ENCODE results near the gene EYS.

Gene EYS

DNA sequence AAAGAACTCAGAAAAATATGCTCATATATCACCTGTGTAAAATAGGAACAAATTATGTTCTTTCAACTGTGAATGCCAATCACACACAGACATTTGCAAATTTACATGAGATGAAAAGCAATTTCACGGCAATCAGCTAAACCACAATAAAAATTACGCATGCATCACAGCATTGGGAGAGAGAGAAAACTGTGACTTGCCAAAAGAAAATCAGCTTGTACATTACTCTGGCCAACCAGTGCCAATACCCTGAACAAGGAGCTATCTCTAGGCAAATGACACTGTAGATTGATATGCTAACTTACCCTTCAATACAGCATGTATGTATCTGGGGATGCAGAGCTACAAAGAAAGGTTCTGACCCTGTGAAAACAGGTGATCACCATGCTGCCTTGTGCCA is 515.6 kb downstream of the EYS start:
- DNase-seq, result no peak

- no peak for DNase-seq
Observed at GRCh38 chr6:65189236-65189881, 517.7 kb downstream of the EYS start.

DNA sequence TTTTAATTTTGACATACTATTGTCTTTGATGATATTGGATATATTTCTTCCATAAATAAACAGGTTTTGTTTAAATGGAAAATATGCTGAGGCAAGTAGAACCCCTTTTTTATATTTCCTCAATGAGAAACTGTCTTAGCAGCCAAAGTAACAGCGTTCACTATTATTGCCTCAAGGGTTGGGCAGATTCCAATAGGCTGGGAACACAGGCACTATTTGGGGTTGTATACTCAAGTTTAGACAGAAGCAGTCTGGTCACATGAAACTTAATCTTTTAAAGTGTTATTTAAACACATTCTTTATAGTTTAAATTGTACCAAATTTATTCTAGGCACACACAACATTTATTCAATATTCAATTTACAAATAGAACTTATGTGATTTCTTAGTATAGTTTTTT is 520.2 kb downstream of the EYS start:
- DNase-seq, result no peak

GRCh38 chr6:65182681-65183080 is 524.3 kb downstream of the EYS start:
- no peak for DNase-seq

- no peak for DNase-seq
Observed at GRCh38 chr6:65170273-65170672, 536.8 kb downstream of the EYS start.

GRCh38 chr6:65161661-65162060 is 545.4 kb downstream of the EYS start:
- DNase-seq, result no peak

DNA sequence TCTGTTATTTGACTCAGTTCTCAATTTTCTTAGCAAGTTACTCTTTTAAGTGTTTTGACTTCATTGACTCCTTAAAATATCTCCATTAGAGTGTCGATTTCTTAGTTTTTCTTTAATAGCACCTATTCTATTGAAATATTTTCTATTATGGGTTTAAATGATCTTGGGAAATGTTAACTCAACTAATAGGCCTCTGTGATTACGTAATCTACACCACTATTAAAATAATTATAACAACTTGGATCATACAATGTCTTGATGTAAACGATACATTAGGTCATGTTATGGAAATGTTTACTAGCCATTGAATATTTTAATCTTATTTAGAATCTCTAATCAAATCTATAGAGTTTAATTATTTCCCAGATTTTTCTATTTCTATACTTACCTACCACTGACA is 550.0 kb downstream of the EYS start:
- no peak for DNase-seq

GRCh38 chr6:65155083-65155482 is 551.9 kb downstream of the EYS start:
- no peak for DNase-seq

DNA sequence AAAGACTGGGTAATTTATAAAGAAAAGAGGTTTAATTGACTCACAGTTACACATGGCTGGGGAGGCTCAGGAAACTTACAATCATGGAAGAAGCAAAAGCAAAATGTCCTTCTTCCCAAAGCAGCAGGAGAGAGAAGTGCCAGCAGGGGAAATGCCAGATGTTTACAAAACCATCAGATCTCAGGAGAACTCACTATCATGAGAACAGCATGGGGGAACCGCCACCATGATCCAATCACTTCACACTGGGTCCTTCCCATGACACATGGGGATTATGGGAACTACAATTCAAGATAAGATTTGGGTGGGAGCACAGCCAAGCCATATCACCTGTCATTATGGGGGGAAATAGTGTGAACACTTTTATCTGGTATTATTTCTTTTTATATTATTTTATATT is 557.2 kb downstream of the EYS start:
- DNase-seq, result no peak

GRCh38 chr6:65148839-65149238 is 558.2 kb downstream of the EYS start:
- DNase-seq, result no peak

DNA sequence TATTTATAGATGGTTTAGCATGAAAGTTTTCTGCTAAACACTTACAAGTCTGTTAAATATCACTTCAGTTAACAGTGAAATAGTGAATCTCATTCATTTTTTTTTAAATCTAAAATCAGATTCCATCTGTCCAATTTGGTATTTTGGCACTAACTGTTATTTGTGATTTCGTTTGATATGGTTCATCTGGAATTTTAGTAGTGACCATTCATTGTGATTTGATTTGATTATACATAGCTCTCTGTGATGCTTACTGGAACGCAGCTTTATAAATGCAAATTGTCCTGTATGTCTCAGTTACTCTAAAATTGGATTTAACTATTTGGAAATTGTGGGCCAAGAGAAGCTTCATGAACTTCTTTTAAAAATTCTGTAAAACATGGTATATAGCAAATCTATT is 571.5 kb downstream of the EYS start:
- DNase-seq, result no peak

DNA sequence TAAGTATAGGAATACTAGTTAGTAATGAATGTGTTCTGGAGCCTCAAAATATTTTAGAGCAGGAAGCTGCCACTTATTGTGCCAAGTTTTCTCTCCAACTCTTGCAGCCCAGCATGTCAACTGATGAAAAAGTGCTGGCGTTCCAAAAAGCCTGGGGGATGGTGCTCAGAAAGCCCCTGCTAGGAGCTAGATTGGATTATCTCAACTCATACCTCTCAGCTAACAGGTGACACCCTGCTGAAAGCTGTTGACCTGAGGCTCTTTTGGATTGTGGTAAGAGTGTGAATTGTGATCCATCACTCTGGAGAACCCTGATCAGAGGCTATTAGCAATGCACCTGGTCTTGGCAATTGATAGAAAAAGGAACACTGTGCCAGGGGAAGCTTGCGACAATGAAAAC is 580.4 kb downstream of the EYS start:
- DNase-seq, result no peak

DNA sequence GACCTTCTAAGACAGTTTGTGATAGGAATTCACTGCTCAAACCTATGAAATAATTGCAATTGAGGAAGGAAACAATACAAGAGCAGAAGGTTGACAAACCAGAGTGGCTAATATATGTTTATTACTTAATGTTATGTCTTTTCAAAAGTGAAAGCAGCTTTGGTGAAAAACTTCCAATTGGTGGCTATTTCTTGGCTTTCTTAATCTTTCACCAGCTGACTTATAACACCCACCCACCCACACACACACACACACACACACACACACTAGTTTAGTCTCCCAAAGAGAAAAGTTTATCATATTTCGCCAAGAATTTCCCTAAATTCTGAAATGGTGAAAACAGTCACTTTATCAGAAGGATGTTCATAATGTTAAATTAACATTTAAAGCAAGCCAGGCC is 583.5 kb downstream of the EYS start:
- no peak for DNase-seq

- no peak for DNase-seq
Observed at GRCh38 chr6:65117817-65118409, 589.1 kb downstream of the EYS start.

DNA sequence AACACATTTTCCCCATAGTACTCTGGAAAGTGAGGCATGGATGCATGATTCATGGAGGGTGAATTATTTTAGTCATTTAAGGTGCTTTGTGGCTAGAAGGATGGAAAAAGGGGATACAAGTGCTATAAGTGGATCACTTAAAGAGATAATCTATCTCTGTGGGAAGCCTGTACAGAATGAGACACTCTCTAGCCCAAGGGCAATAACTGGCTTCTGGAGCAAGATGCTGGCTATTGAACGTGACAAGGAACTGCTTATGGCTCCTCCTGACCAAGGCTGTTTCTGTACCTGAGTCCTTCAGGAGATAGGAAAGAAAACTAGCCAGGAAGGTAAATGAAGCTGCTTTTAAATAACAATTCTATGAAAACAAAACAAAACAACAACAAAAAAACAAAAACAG is 590.7 kb downstream of the EYS start:
- no peak for DNase-seq

GRCh38 chr6:65113581-65113980 is 593.4 kb downstream of the EYS start:
- DNase-seq, result no peak

DNA sequence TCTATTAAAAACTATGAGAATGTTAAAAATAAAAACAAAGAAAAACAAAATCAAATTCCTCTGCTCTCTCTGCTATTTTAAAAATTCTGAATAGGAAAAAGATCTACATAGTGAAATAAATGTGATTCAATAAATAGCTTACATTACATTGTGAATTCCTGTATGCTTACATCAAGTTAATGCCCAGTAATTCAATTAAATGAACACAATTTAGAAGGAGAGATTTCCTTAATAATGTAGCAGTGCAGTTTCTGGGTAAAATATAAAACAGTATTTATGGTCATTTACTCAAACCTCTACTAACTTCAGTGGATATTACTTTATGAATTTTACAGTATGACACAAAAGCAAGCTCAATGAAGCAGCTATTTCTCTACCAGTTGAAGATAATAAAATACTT is 594.6 kb downstream of the EYS start:
- no peak for DNase-seq

DNA sequence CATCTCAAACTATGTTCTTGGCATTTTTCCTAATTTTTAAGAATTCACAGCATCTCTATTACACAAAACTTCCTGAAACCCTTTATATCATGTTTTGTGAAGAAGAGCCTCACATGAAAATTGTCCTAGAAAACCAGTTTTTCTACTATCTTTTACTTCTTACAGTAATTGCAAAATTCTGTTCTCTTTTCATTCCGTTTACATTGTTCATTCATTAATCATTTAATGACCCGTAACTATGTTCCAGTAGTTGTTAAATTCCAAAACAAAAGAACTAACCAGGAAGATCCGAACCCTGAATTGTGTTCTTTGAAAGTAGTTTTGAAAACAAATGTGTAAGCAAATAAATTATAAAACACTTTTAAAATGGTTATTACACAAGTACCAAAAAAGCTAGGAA is 597.0 kb downstream of the EYS start:
- no peak for DNase-seq

- no peak for DNase-seq
Observed at GRCh38 chr6:65098349-65098748, 608.7 kb downstream of the EYS start.

GRCh38 chr6:65091561-65091960 is 615.5 kb downstream of the EYS start:
- DNase-seq, result no peak

DNA sequence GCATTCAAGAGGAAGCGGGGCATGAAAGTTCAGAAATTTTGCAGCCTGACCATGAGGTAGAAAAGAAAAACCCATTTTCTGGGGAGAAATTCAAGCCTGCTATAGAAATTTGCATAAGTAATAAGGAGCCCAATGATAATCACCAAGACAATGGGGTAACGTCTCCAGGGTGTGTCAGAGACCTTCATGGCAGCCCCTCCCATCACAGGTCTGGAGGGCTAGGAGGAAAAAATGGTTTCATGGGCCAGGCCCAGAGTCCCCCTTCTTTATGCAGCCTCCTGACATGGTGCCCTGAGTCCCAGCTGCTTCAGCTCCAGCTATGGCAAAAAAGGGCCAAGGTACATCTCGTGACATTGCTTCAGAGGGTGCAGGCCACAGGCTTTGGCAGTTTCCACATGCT is 618.5 kb downstream of the EYS start:
- no peak for DNase-seq

DNA sequence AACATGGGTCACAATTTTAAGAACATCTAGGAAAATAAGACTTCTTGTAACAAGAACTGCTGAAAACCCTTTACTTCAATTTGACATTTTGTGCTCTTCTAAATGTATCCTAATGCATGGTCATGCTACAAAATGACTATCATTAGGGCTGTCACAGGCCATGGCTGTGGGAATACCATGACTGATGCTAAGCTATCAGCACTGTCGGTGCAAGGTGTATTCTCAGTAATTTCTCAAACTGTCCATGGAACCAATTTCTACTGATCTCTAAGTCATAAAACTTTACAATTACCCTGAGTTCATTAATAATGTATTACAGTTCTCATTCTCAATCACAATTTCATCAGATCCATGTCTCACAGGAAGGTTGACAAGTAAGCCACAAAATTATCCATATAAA is 625.3 kb downstream of the EYS start:
- no peak for DNase-seq

- DNase-seq, result no peak
Observed at GRCh38 chr6:65075705-65076230, 631.3 kb downstream of the EYS start.

GRCh38 chr6:65072500-65072899 is 634.5 kb downstream of the EYS start:
- DNase-seq, result no peak

DNA sequence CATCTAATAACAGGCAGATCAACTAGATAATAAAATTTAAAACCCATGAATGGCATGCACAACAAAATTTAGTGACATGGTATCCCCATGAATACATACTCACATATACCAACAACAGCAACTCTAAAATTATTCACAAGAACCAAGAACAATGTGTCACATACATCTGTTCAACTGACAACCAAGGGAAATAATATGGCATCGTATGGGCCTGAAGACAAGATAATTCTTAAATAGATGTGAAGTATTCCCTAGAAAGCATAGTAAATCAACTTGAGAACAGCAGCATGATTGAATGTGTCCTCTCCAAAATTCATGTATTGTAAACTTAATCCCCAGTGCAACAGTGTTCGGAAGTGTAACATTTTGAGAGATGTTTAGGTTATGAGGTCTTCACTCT is 635.5 kb downstream of the EYS start:
- no peak for DNase-seq
